Cardiac muscle cell (in vitro differentiated cells and primary cell): ENCODE results near the gene DSC2. TPM values are rescaled to one million over a fixed set of nuclear protein-coding genes. Genes with fewer than 3 reads are reported as not detected.
A peak's percentile ranks its signal among the peaks of the same experiment; 100 is the strongest.

ENCODE experiments used
- DNase-seq, 2 donors: peaks; one replicate each; pipeline versions ENCODE4 v3.0.0 to v3.0.0-alpha.2; 2010 to 2017; ENCODE audit warnings: low read depth in 1 of 2, low spot score in 1 of 2
- H3K27ac ChIP-seq: fragments of 200-600 bp; sonication (generic); 2 replicates; pipeline ENCODE4 v1.5.1; 2016
- H3K27me3 ChIP-seq: fragments of 200-600 bp; sonication (generic); 2 replicates; pipeline ENCODE4 v1.6.0; 2016; ENCODE audit warnings: control low read depth
- H3K36me3 ChIP-seq: fragments of 200-600 bp; sonication (generic); 2 replicates; pipeline ENCODE4 v1.5.1; 2016; ENCODE audit warnings: control low read depth
- H3K4me1 ChIP-seq: fragments of 200-600 bp; sonication (generic); 2 replicates; pipeline ENCODE4 v1.8.1; 2017; ENCODE audit warnings: low read depth, mild to moderate bottlenecking, mixed run types
- H3K4me3 ChIP-seq: fragments of 200-600 bp; sonication (generic); 2 replicates; pipeline ENCODE4 v1.5.1; 2016; ENCODE audit warnings: mild to moderate bottlenecking
- H3K9me3 ChIP-seq: fragments of 200-600 bp; sonication (generic); 2 replicates; pipeline ENCODE4 v1.5.1; 2017; ENCODE audit warnings: low read depth, mild to moderate bottlenecking, control low read depth
- polyA plus RNA-seq: library from polyadenylated mRNA; unstranded; fragments of >200 nt; fragmentation: Nextera tagmentation; extraction: Ambion mirVana; gene quantifications from 2 replicates; pipeline ENCODE4 v1.2.1, GENCODE V29; 2016
- total RNA-seq: library from RNA; depleted of rRNA; stranded (reverse); fragments of >200 nt; gene quantifications from 2 replicates; pipeline ENCODE4 v1.2.3, GENCODE V29; 2016
- TF ChIP-seq, protein P1 (sequence below): IDR thresholded peaks from 2 replicates; pipeline ENCODE4 v1.5.1; 2012; ENCODE audit warnings: low read depth, mild to moderate bottlenecking, low read length

DSC2 gene
- total and polyA plus RNA-seq, 2 experiments from 2014 or later: 15.9 to 19.0 TPM

DNA sequence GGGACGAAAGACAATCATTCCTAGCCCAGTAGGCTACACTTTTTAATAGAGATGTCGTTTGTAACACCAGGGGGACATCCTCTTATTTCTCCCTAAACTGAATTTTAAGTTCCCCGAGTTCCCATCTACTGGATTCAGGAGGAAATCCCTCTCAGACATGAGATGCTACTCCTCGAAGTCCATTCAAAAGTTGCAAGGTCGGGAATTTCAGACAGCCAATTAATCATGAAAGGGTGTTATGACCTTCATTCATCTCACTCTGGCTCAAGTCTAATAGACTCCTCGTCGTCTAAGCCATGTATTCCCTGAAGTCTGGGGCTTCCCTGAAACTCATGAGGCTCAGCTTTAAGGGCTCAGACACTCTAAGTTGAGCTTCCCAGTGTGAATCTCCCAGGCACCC is 58.5 kb downstream of the DSC2 start:
- Histone ChIP-seq H3K4me1 (peaks cover 4% of the 10 kb centered on the region), H3K36me3 (no peaks in the 10 kb centered on the region), H3K4me3 (no peak overlapping the region), H3K9me3 (no peaks in the 10 kb centered on the region), H3K27me3 (peaks cover 63% of the 10 kb centered on the region), H3K27ac (no peak overlapping the region)
- DNase-seq: no peak
- TF ChIP-seq, protein P1, sequence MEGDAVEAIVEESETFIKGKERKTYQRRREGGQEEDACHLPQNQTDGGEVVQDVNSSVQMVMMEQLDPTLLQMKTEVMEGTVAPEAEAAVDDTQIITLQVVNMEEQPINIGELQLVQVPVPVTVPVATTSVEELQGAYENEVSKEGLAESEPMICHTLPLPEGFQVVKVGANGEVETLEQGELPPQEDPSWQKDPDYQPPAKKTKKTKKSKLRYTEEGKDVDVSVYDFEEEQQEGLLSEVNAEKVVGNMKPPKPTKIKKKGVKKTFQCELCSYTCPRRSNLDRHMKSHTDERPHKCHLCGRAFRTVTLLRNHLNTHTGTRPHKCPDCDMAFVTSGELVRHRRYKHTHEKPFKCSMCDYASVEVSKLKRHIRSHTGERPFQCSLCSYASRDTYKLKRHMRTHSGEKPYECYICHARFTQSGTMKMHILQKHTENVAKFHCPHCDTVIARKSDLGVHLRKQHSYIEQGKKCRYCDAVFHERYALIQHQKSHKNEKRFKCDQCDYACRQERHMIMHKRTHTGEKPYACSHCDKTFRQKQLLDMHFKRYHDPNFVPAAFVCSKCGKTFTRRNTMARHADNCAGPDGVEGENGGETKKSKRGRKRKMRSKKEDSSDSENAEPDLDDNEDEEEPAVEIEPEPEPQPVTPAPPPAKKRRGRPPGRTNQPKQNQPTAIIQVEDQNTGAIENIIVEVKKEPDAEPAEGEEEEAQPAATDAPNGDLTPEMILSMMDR: no peak

DNA sequence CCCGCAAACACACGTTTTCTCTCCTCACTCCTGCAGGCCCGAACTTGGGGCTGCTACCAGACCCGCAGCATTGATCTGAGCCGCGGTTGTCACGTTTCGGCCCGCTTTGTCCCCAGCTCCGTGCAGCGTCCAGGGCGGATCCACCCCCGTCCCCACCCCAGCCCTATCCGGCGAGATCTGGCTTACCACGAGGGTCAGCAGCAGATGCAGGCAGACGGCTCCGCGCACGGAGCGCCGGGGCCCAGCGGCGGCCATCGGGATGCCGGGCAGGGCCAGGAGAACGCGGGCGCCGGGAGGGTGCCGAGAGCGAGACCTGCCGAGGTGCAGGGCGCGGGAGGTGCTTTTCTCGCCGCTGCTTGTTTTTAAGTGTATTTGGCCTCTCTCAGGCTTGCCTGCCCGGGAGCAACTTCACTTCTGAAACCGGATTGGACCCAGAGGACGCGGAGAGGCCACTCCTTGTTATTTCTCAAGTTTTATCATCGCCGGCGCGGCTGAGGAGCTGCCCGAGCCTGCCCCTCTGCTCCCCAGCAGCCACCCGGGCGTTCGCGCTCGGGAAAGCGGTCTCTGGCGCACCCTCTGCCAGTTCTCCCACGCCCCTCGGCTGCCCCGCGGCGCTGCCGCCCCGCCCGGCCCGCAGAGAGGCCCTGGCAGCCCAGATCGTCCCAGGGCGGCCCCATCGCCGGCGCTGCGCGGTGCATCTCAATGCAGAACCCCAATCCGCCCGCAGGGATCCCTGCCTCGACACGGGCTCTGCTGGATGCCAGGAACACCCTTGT is 59.6 kb downstream of the DSC2 start, which contains the start of gene DSC3:
TSS of gene DSC3 (minus strand) at position 337 of the 776 bp plus-strand sequence. CDS start at position 255, 82 bp downstream.
- Histone ChIP-seq H3K4me1 (peaks cover 3% of the 10 kb centered on the region), H3K9me3 (no peaks in the 10 kb centered on the region), H3K27ac (no peak within 1 kb of the TSS), H3K27me3 (peaks cover 74% of the 10 kb centered on the region), H3K4me3 (peak within 1 kb of the TSS; percentile 34), H3K36me3 (no peaks in the 10 kb centered on the region)
- TF ChIP-seq, protein P1: no peak
- DNase-seq: peak; percentile 35 to 74

DNA sequence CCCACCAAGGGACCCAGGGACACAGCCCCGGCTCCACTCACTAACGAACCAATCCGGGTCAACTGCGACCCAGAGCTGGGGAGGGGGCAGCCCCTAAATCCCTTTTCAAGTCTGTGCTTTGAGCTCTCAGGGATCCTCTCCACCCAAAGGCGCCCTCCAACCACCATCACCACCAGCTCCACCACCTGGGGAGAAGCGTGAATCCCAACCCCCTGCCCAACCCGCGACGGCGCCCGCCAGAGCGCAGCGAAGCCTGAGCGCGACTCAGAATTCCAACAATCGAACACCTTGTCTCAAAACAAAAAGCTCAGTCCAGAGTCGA is 60.2 kb downstream of the DSC2 start:
- Histone ChIP-seq H3K4me1 (no peaks in the 10 kb centered on the region), H3K27me3 (peaks cover 77% of the 10 kb centered on the region), H3K36me3 (no peaks in the 10 kb centered on the region), H3K9me3 (no peaks in the 10 kb centered on the region), H3K27ac (no peak overlapping the region), H3K4me3 (peak overlapping the region; percentile 34)
- TF ChIP-seq, protein P1: no peak
- DNase-seq: peak in 1 of 2 donors; percentile 19

DNA sequence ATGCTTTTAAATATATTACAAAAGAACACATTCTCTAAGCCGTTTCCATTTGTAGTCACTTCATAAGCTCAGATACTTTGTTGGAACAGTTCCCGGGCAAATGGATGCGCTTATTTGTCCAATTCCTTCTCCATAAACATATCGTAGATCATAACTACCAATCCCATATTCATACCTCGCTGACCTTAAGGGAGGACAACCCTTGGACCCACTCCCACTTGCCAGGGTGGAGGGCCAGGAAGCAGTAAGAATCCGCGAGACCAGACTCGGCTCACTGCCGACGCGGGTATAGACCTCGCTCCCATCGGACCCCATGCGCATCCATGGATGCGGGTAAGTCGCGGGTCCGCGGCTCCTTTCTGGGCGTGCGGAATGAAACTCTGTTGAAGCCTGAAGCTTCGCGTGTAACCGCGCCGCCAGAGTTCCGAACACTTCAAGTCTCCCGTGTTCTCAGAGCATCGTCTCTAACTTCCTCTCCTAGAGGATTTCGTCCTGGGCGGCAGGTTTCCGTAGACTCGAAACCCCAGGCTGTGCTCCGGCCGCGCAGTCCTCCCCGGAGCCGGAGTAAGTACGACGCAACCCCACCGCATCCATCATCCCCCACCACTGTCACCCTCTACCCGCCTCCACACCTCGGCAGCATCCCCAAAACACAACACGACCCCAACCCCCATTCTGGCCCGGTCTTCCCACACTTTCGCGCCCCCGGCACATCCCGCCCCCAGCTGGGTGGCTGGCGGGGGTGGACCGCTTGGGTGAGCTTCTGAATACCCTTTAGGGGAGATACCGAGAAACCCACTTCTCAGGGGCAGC is 60.7 kb downstream of the DSC2 start:
- peak; percentile 34 to 40 for DNase-seq
- peak overlapping the region; percentile 34 for H3K4me3 ChIP-seq
- H3K4me1 ChIP-seq: no peaks in the 10 kb centered on the region
- H3K27ac ChIP-seq: no peak overlapping the region
- H3K9me3 ChIP-seq: no peaks in the 10 kb centered on the region
- H3K36me3 ChIP-seq: no peaks in the 10 kb centered on the region
- peaks cover 77% of the 10 kb centered on the region for H3K27me3 ChIP-seq
- TF ChIP-seq, protein P1: no peak

DNA sequence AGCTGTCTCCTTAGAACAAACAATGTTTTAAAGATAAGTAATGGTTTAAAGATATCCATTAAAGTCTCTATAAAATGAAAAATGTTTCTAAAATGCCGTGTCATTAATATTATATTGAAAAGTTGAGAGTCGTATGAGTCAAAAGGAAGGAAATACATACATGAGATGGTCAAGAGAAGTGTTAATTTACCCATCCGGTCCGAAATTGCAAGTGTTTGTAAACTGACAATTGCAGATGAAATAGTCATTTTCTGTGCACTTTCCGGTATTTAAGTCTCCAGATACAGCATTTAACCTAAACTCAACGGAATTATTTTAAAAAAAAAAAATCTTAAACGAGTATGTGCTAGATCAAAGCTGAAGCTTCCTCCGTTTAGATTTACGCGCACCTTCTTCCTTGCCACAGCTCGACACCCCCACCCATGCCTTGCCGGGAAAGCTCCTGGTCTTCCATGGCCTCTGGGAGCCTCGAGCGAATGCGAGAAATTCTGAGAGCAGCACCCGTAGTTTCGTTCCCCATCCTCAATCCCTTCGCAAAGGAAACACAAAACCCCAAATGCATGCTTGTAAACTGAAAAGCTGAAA is 61.4 kb downstream of the DSC2 start:
- Histone ChIP-seq H3K9me3 (no peaks in the 10 kb centered on the region), H3K4me3 (peak overlapping the region; percentile 34), H3K27me3 (peaks cover 77% of the 10 kb centered on the region), H3K27ac (no peak overlapping the region), H3K4me1 (no peaks in the 10 kb centered on the region), H3K36me3 (no peaks in the 10 kb centered on the region)
- TF ChIP-seq, protein P1: no peak
- peak; percentile 18 to 37 for DNase-seq
